GM12872 (cell line): Measurements from ENCODE around the gene CFD.

Experiments
- TF ChIP-seq, protein P1 (sequence below): IDR thresholded peaks from 3 replicates; pipeline ENCODE4 v1.5.1; 2011; ENCODE audit warnings: low read depth, mild to moderate bottlenecking, low read length, moderate library complexity; ENCODE audit not compliant: insufficient read depth

The CFD gene

DNA sequence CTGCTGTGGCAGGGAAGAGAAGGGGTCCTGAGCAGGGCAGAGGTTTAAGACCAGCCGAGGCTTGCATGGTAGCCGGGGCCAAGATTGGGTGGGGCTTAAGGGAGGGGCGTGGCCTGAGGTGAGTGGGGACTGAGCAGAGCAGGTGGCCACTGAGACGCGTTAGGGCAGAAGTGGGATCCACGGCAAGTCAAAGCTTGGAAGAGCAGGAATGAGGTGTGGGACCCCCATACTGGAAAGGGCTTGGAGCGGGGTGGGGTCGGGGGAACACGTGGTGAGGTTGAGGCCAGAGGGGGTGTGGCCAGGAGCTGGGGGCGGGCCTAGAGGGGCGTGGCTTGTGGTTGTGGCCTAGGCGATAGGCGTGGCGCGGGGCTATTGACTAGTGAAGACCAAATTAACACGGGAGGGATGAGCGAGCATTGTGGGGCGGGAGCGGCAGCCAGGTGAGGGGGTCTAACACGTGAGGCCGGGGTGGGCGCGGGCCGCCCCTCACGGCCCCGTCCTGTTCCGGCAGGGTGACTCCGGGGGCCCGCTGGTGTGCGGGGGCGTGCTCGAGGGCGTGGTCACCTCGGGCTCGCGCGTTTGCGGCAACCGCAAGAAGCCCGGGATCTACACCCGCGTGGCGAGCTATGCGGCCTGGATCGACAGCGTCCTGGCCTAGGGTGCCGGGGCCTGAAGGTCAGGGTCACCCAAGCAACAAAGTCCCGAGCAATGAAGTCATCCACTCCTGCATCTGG is 3.3 kb downstream of the CFD start:
- TF ChIP-seq, protein P1, sequence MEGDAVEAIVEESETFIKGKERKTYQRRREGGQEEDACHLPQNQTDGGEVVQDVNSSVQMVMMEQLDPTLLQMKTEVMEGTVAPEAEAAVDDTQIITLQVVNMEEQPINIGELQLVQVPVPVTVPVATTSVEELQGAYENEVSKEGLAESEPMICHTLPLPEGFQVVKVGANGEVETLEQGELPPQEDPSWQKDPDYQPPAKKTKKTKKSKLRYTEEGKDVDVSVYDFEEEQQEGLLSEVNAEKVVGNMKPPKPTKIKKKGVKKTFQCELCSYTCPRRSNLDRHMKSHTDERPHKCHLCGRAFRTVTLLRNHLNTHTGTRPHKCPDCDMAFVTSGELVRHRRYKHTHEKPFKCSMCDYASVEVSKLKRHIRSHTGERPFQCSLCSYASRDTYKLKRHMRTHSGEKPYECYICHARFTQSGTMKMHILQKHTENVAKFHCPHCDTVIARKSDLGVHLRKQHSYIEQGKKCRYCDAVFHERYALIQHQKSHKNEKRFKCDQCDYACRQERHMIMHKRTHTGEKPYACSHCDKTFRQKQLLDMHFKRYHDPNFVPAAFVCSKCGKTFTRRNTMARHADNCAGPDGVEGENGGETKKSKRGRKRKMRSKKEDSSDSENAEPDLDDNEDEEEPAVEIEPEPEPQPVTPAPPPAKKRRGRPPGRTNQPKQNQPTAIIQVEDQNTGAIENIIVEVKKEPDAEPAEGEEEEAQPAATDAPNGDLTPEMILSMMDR = no peak

- TF ChIP-seq, protein P1 = no peak
Measured at GRCh38 chr19:863315-863620, 3.8 kb downstream of the CFD start.

DNA sequence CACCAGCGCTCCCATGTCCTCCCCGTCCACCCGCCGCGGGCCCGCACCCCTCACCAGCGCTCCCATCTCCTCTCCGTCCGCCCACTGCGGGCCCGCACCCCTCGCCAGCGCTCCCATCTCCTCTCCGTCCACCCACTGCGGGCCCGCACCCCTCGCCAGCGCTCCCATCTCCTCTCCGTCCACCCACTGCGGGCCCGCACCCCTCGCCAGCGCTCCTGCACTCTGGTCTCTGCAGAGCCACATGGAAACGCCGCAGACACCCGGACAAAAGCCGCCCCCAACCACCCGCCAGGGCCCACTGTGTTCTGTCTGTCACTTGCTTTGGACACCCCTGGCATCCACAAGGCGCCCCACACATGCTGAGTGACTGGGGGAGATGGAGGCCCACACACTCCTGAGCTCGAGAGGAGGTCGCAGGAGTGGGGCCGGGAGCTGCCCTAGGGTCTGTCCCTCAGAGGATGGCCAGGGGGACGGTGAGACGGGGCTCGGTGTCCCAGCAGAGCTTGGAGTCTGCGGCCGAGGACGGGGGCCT is 7.4 kb downstream of the CFD start:
- TF ChIP-seq, protein P1 = no peak

GRCh38 chr19:867301-867793 is 7.9 kb downstream of the CFD start:
- TF ChIP-seq, protein P1 = no peak

DNA sequence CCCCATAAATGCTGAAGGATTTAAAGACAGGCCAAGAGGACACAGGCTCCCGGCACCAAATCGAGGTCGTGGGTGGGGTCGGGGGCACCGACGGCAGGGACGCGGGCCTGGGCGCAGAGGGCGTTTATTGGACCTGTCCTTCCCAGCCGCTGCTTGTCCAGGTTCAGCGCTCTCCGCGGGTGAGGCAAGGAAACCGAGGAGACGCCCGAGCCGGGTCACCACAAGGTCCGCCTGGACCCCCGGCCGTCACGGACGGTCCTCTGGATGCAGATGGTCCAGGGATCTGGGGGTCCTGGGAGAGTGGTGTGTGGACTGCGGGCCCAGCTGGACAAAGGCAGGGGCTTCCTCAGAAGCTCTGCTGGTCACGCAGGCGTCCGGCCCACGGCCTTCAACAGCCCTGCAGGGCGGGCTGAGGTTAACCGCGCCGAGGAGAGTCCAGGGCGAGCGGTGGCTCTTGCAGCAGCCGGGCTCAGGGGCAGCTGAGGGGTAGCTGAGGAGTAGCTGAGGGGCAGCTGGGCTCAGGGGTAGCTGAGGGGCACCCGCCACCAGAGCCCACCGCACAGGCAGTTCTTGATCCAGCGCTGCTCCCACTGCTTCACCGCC is 8.5 kb downstream of the CFD start:
- TF ChIP-seq, protein P1 = no peak

DNA sequence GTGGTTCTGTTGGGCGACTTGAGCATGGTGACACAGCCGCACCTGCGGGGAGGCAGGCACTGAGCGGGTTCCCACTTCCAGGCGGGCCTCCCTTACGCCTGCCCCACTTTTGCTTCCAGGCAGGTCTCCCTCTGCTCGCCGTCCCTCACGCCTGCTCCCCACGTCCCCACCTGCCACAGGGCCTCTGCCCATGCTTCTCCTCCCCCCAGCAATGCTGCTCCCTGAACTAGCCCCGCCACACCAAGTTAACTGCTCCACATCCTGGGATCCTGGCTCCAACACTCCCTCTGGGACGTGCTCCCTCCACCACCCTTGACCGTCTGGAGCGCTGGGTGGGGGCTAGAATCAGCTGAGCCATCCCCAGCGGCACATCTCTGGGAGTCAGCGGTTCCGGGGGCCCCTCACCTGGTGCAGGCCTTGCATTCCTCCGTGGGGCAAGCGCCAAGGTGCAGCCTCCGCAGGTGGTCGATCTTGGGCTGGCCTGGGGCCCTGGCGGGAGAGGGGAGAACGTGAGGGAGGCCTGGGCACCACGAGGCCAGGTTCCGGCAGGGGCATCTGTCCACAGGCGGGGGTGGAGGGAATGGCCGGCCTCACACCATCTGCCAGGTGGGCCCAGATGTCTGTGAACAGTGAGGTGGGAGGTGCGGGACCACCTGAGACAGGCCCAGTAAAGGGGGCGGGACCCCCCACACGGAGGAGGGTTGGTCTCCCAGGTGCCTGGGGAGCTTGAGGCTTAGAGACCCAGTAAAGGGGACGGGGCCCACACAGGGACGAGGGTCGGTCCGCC is 9.2 kb downstream of the CFD start:
- TF ChIP-seq, protein P1 = no peak
